ENCODE results near the gene ADK.

ADK gene

GRCh38 chr10:74529205-74529604 lies 378.2 kb downstream of the ADK start:
- DNase-seq (ENCODE audit: low read depth in 1 of 2, low spot score in 1 of 2): peak in 1 of 2 experiments; percentile 16
- no peaks in the 10 kb centered on the region for H3K27me3 ChIP-seq (ENCODE audit: insufficient read depth, poor library complexity, severe bottlenecking)
- no peak overlapping the region for H3K4me3 ChIP-seq (replicated peaks; ENCODE audit: insufficient read depth, low read length)
- no peak overlapping the region for H3K27ac ChIP-seq (replicated peaks)
- no peak for TF ChIP-seq SPI1 (IDR thresholded peaks at IDR 0.05; ENCODE audit: borderline replicate concordance, low read depth)
- TF ChIP-seq POLR2AphosphoS5 (IDR thresholded peaks at IDR 0.05; ENCODE audit: low read depth): no peak
- no peak for TF ChIP-seq CTCF (IDR thresholded peaks at IDR 0.05; ENCODE audit: insufficient read depth, low read length)
- TF ChIP-seq REST (IDR thresholded peaks at IDR 0.05; ENCODE audit: insufficient replicate concordance, low read depth): no peak
- TF ChIP-seq GABPA (IDR thresholded peaks at IDR 0.05; ENCODE audit: low read depth): no peak

- H3K27me3 ChIP-seq (ENCODE audit: insufficient read depth, poor library complexity, severe bottlenecking): no peaks in the 10 kb centered on the region
- H3K4me3 ChIP-seq (replicated peaks; ENCODE audit: insufficient read depth, low read length): no peak overlapping the region
- no peak overlapping the region for H3K27ac ChIP-seq (replicated peaks)
- DNase-seq (ENCODE audit: low read depth in 1 of 2, low spot score in 1 of 2): no peak
- TF ChIP-seq SPI1 (IDR thresholded peaks at IDR 0.05; ENCODE audit: borderline replicate concordance, low read depth): no peak
- TF ChIP-seq CTCF (IDR thresholded peaks at IDR 0.05; ENCODE audit: insufficient read depth, low read length): no peak
- TF ChIP-seq POLR2AphosphoS5 (IDR thresholded peaks at IDR 0.05; ENCODE audit: low read depth): no peak
- TF ChIP-seq GABPA (IDR thresholded peaks at IDR 0.05; ENCODE audit: low read depth): no peak
- TF ChIP-seq REST (IDR thresholded peaks at IDR 0.05; ENCODE audit: insufficient replicate concordance, low read depth): no peak
These were observed 380.0 kb downstream of the ADK start for GRCh38 chr10:74530981-74531380.

- H3K27ac ChIP-seq (replicated peaks): no peak overlapping the region
- no peak overlapping the region for H3K4me3 ChIP-seq (replicated peaks; ENCODE audit: insufficient read depth, low read length)
- no peak for DNase-seq (ENCODE audit: low read depth in 1 of 2, low spot score in 1 of 2)
- H3K27me3 ChIP-seq (ENCODE audit: insufficient read depth, poor library complexity, severe bottlenecking): no peaks in the 10 kb centered on the region
- no peak for TF ChIP-seq GABPA (IDR thresholded peaks at IDR 0.05; ENCODE audit: low read depth)
- TF ChIP-seq POLR2AphosphoS5 (IDR thresholded peaks at IDR 0.05; ENCODE audit: low read depth): no peak
- TF ChIP-seq SPI1 (IDR thresholded peaks at IDR 0.05; ENCODE audit: borderline replicate concordance, low read depth): no peak
- no peak for TF ChIP-seq CTCF (IDR thresholded peaks at IDR 0.05; ENCODE audit: insufficient read depth, low read length)
- no peak for TF ChIP-seq REST (IDR thresholded peaks at IDR 0.05; ENCODE audit: insufficient replicate concordance, low read depth)
These were observed 388.3 kb downstream of the ADK start for GRCh38 chr10:74539317-74539716.

Data from HL-60 (cell line).